GM21825 (cell line): ENCODE measurements around the gene MYL5.
"Not testable (repeated sequence)": the region's sequence is repeated elsewhere in the genome, so short reads cannot be mapped to it uniquely, and the experiment has no call there.

Source experiments
- ATAC-seq: cut with Tn5 transposase; IDR thresholded peaks from one replicate; pipeline ENCODE4 v1.9.1; 2021; ENCODE audit warnings: mild to moderate bottlenecking, moderate library complexity; ENCODE audit not compliant: unreplicated experiment

MYL5 gene

GRCh38 chr4:683982-684622 is 9.8 kb downstream of the MYL5 start:
- no peak for ATAC-seq

GRCh38 chr4:684623-685327 is 10.4 kb downstream of the MYL5 start:
- no peak for ATAC-seq

GRCh38 chr4:685679-686412 is 11.5 kb downstream of the MYL5 start:
- ATAC-seq: no peak

- no peak for ATAC-seq
Observed at GRCh38 chr4:686413-687040, 12.2 kb downstream of the MYL5 start.

DNA sequence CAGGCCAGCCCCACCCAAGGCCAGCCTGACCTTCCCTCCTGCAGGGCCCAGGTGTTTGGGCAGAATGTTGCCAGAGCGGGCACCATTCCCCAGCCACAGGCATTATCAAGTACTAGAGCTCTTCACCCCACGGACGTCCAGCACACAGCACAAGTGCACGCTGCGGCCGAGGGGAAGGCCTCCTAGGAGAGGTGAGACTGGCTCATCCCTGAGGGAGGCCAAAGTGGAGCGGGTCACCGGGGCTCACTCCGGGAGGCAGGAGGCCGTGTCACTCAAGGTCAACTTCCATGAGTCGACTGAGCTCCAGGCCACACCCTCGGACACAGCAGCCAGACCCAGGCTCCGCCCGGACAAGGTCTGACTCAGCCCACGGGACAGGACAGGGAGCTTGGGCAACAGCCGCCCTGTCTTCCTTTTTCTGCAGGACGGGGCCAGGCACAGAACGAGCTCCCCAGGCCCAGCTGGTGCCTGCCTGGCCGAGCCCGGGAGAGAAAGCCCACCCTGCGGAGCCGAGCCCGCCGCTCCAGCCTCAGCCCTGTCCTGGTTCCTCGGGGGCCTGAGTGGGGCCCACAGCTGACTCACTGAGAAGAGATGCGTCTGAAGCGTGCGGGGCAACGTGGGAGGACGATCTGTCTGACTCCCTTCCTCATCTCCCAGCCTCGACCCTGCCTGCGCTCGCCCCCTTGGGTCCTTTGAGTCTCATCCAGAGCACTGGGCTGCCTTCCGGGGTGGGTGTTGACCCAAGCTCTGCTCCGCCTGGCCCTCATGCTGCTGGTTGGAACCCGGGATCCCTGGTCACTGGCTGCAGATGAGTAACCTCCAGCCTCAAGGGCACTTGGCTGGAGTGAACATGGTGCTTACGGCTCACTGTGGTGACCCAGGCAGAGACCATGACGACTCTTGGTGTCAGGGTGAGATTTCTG is 13.0 kb downstream of the MYL5 start:
- no peak for ATAC-seq

DNA sequence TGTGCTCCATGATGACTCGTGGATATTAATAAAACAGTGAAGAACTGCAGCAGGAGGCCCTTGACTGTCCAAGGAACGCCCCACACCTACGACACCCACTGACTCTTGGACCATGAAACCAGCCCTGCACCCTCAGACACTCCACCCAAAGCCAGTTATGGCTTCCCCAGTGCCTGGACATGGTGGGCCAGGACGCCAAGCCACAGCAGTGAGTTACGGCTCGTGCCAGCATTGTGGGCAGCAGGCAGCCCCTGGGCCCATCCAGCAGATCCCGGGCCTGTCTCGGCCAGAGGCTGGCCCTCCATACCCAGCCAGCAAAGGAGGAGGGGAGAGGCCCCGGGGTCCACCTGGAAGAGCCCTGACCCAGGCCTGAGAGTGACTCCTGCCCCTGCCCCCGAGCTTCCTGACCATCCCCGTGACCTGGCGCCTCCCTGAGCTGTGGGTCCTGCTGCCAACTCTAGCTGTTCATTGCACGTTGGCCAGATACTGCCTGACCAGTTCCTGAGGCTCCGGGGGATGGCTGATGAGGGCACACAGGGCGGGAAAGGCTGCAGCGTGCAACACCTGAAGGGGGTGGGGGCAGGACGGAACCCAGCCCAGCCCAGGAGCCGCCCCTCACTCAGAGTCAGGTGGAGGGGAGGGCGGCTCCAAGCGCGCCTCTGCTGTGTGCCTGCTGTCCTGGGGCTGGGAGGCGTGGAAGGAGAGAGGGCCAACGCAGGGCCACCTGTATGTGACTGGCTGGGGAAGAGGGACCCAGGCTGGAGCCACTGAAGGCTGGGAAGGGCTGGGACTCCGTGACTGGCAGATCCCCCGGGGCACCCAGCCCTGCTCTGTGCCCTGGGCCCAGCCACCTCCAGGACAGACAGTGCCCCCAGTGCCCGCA is 13.9 kb downstream of the MYL5 start:
- no peak for ATAC-seq

GRCh38 chr4:688854-689681 is 14.7 kb downstream of the MYL5 start, which contains the start of gene SLC49A3:
SLC49A3 (minus strand) TSS chr4:689151; CDS start chr4:689127, 24 bp downstream.
- ATAC-seq: no peak

DNA sequence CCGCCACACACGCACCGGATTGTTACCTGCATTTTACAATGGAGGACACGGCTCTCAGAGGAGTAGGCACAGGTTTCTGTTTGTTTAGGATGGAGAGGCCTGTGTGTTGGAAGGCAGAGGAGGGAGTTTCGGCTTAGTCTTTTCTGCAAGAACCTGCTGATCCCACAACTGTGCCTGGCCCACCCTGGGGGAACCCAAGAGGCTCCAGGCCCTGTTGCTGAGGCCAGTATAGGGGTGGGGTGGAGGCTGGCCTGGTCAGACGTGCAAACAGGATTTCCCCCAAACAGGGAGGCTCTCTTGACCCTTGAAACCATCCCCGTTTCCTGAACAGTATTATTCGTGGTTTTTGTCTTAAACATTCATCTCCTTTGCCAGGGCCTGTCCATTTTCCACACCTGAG is 15.4 kb downstream of the MYL5 start:
- ATAC-seq: no peak

GRCh38 chr4:692771-693554 is 18.6 kb downstream of the MYL5 start:
- ATAC-seq: no peak

DNA sequence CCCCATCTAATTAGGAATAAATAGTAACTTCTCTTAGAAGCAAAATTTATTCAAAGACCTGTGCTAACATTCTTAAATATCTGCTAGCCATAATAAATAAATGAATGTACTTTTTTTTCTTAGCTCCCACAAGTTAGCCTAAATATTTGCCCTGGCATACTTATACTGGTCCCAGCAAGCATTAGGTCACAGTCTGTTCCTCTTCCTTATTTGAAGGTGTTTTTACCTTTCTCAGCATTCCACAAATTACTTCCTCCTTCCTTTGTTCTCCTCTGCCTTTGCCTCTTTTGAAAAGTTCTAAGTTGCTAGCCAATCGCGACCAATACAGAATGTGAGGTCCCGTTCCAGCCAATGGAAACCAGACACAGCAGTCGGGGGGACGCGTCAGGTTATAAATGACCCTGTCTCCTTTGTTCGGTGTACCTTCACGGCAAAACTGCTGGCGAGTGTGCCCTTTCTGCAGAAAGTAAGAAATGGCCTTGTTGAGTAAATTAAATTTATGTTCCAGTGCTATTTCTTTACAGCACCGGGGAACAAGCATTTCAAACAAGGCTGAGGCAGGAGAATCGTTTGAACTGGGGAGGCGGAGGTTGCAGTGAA is 20.1 kb downstream of the MYL5 start:
- not testable (repeated sequence) for ATAC-seq

- ATAC-seq: no peak
Observed at GRCh38 chr4:699816-700580, 25.7 kb downstream of the MYL5 start.

DNA sequence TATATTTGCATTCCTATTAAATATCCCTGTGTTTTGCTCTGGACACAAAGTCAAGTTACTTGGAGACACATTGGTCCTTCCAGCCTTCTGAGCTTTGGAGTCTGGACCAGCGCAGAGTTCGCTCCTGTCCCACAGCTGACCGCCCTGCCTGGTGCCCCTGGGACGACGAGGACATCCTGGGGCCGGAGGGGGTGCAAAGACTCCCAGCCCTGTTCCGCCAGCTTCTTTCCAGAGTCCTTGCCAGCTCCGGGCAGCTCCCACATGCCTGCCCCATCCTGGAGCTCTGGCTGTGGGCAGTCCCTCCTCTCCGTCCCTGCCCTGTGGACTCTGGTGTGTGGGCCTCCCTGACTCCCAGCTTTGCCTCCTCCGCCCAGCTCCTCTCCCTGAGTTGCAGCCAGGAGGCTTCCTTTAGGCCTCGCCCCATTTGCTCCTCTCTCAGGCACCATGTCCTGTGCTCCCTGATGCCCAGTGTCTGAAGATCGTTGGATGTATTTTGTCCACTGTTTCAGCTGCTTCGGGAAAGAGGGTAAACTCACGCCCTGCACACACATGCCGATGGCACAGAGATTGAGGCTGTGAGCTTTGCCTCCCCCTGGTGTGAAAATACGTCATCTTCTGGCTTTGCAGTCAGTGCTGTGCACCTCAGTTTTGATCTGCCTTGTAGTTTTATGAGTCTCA is 26.4 kb downstream of the MYL5 start:
- no peak for ATAC-seq

DNA sequence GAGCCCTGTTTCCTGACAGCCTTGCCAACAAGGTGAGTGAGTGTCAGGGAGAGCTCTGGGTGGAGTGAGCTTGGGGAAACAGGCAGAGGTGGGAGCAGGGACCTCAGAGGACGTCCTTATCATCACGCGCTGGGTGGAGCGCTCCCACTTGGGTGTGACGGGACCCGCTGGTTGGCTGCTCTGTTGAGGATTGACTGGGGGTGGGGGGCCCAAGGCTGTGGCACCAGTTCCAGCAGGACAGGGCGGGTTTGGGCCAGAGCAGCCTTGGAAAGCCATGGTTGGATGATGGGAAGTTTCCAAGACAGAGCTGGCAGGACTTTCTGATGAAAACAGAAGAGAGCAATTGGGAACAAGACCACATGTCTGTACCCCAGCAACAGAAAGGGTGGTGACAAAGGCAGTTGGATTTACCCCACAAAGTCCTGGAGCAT is 28.3 kb downstream of the MYL5 start:
- no peak for ATAC-seq

DNA sequence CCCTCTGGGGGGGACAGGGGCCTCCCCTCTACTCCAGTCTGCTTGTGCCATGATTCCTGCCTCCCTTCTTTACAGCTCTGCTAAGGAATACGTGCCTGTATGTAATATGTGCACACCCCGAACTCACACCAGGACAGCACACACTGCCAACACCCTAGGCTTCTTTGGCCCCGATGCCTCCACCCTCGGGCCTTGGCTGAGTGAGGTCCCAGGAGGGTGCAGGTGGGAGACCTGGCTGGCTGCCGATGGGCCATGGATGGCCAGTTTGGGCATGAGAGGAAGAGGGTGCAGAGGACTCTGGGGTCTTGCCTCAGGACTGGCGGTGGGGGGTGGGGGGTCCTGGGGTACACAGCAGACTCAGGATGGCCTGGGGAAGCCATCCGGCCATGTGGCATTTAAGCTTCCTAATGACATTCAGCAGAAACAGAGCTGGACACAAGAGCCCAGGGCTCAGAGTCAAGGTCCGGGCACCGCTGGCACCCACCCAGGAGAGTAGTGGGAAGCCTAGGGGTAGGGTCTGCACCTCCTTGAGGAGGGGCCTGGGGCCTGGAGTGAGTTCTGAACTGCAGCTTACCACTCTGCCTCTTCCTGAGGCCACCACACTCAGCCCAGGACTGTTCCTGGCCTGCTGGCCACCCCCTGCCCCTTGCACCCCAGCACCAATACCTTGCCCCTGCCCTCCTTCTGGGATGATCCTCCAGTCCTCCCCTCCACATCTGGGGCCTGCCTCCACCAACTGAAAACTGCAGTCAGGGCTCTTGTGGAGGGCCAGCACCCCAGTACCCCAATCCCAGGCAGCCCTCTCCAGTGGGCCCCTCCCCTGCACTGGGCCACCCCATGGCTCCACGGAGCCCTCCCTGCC is 29.2 kb downstream of the MYL5 start:
- ATAC-seq: no peak
